Medulla oblongata (tissue), 1 donor: ENCODE data around the gene SMIM45.

Source experiments
- DNase-seq: peaks from one replicate; pipeline ENCODE4 v3.0.0-alpha.2; 2015; ENCODE audit errors: extremely low spot score

Gene SMIM45

GRCh38 chr22:42001121-42001520 is 49.2 kb downstream of the SMIM45 start:
- DNase-seq: no peak

GRCh38 chr22:42001706-42002105 is 49.8 kb downstream of the SMIM45 start:
- DNase-seq: no peak

GRCh38 chr22:42007922-42008321 is 56.0 kb downstream of the SMIM45 start:
- no peak for DNase-seq
